HepG2 (cell line): ENCODE results near the gene COL8A1. TPM values are rescaled to one million over a fixed set of nuclear protein-coding genes. Genes with fewer than 3 reads are reported as not detected.

Experiments
- ATAC-seq: fragments of 200-7000 bp; cut with Tn5 transposase; 3 replicates; pipeline ENCODE4 v1.9.1; 2020; ENCODE audit warnings: mild to moderate bottlenecking, moderate library complexity
- BruUV-seq: library from RNA; stranded (reverse); fragments of 400-500 nt; replicated peaks from 2 replicates; lab custom pipeline; 2021; lab: Mats Ljungman, UMichigan
- CTCF ChIA-PET: fragments of 300-600 bp; formaldehyde crosslinking; extraction: SDS; loops from one replicate; lab custom pipeline; 2021; ENCODE audit warnings: low total read pairs, inconsistent platforms, low intra/inter-chr PET ratio; lab: Yijun Ruan, JAX
- POLR2A ChIA-PET: fragments of 350-600 bp; sonication (Branson Sonifier 250); formaldehyde crosslinking; loops from one replicate; lab custom pipeline; 2020; ENCODE audit warnings: antibody characterized with exemption, inconsistent platforms; lab: Yijun Ruan, JAX
- DNase-seq: peaks from one replicate; pipeline ENCODE4 v3.0.0-alpha.2; 2015; ENCODE audit warnings: low spot score
- FAIRE-seq: peaks from 3 replicates; lab custom pipeline; 2011; peaks lifted over from hg19 to GRCh38; lab: Jason Lieb, UNC
- H2AFZ ChIP-seq: one replicate; pipeline ENCODE4 v1.6.1; 2011; ENCODE audit warnings: low read length, inconsistent platforms
- H3K27ac ChIP-seq: fragments of 300-600 bp; 3 replicates; pipeline ENCODE4 v1.8.0; 2011; ENCODE audit warnings: mixed run types, mild to moderate bottlenecking, mixed read lengths, low read length, inconsistent platforms; ENCODE audit not compliant: insufficient read depth; ENCODE audit errors: extremely low read length
- H3K27me3 ChIP-seq, 2 experiments: fragments of 200-600 bp in 1 of 2; 2 replicates in 1 of 2; 3 replicates in 1 of 2; pipeline versions ENCODE4 v1.6.0 to v1.8.0; 2011; ENCODE audit warnings: low read length in 2 of 2, mild to moderate bottlenecking in 2 of 2, moderate library complexity in 2 of 2, inconsistent platforms in 1 of 2; ENCODE audit not compliant: insufficient read depth in 2 of 2, control insufficient read depth in 1 of 2
- H3K36me3 ChIP-seq, 2 experiments: fragments of 200-600 bp in 1 of 2; replicated peaks in 1 of 2; 2 replicates in 1 of 2; 3 replicates in 1 of 2; pipeline versions ENCODE4 v1.5.1 to v1.8.0; 2011; ENCODE audit warnings: low read length in 2 of 2, inconsistent platforms in 1 of 2; ENCODE audit not compliant: insufficient read depth in 2 of 2, control insufficient read depth in 1 of 2
- H3K4me1 ChIP-seq: 2 replicates; pipeline ENCODE4 v1.5.1; 2012; ENCODE audit warnings: low read length, inconsistent platforms; ENCODE audit not compliant: insufficient read depth
- H3K4me2 ChIP-seq: 2 replicates; pipeline ENCODE4 v1.6.0; 2011; ENCODE audit warnings: low read depth, low read length, inconsistent platforms
- H3K4me3 ChIP-seq, 3 experiments: fragments of 200-600 bp in 1 of 3; sonication (generic), shearing (Covaris generic) in 1 of 3; replicated peaks in 1 of 3; 2 replicates each; pipeline ENCODE4 v1.5.1; 2011 to 2016; ENCODE audit warnings: low read length in 3 of 3, inconsistent platforms in 2 of 3, low read depth in 2 of 3, mild to moderate bottlenecking in 2 of 3, control low read depth in 1 of 3, mixed read lengths in 1 of 3; ENCODE audit not compliant: insufficient read depth in 1 of 3
- H3K79me2 ChIP-seq: one replicate; pipeline ENCODE4 v1.6.1; 2011; ENCODE audit warnings: low read length, inconsistent platforms; ENCODE audit not compliant: insufficient read depth
- H3K9ac ChIP-seq: 2 replicates; pipeline ENCODE4 v1.6.0; 2011; ENCODE audit warnings: mild to moderate bottlenecking, low read depth, low read length, inconsistent platforms; ENCODE audit not compliant: insufficient read depth
- H3K9me3 ChIP-seq: 2 replicates; pipeline ENCODE4 v1.5.1; 2012; ENCODE audit warnings: mild to moderate bottlenecking, low read length
- H4K20me1 ChIP-seq: 2 replicates; pipeline ENCODE4 v1.6.0; 2011; ENCODE audit warnings: inconsistent platforms, mild to moderate bottlenecking, low read length, moderate library complexity; ENCODE audit not compliant: insufficient read depth
- BORCS8-MEF2B ChIP-seq: sonication (generic); formaldehyde crosslinking; IDR thresholded peaks from 2 replicates; pipeline ENCODE4 v1.8.0; 2022; ENCODE audit warnings: mild to moderate bottlenecking, missing genetic modification reagents
- NR1H2 ChIP-seq: sonication (generic); formaldehyde crosslinking; IDR thresholded peaks from 2 replicates; pipeline ENCODE4 v1.8.1; 2022; ENCODE audit warnings: low read depth, missing genetic modification reagents, borderline replicate concordance
- PHB2 ChIP-seq: fragments of 450-650 bp; IDR thresholded peaks from 2 replicates; pipeline ENCODE4 v1.6.1; 2018; ENCODE audit not compliant: partially characterized antibody
- REXO4 ChIP-seq: sonication (generic); formaldehyde crosslinking; IDR thresholded peaks from 2 replicates; pipeline ENCODE4 v1.8.0; 2022; ENCODE audit warnings: missing genetic modification reagents, mild to moderate bottlenecking, borderline replicate concordance
- SKI ChIP-seq: fragments of 450-650 bp; IDR thresholded peaks from one replicate; pipeline ENCODE4 v1.6.1; 2018; ENCODE audit warnings: mild to moderate bottlenecking; ENCODE audit not compliant: partially characterized antibody
- SOX13 ChIP-seq, 3 experiments: fragments of 450-650 bp in 1 of 3; sonication (generic) in 1 of 3; formaldehyde crosslinking in 1 of 3; IDR thresholded peaks in 2 of 3; conservative IDR thresholded peaks in 1 of 3; 2 replicates each; pipeline versions ENCODE4 v1.5.0 to v1.6.1; 2016 to 2020; ENCODE audit warnings: antibody characterized with exemption in 1 of 3, mild to moderate bottlenecking in 1 of 3, missing compliant biosample characterization in 1 of 3, missing genetic modification reagents in 1 of 3, moderate library complexity in 1 of 3
- TCF7 ChIP-seq: sonication (generic); IDR thresholded peaks from 2 replicates; pipeline ENCODE4 v1.6.1; 2016; ENCODE audit warnings: antibody characterized with exemption, low read depth
- THYN1 ChIP-seq: sonication (generic); formaldehyde crosslinking; IDR thresholded peaks from 2 replicates; pipeline ENCODE4 v1.8.1; 2023; ENCODE audit warnings: low read depth, mild to moderate bottlenecking, moderate library complexity, missing genetic modification reagents, borderline replicate concordance
- UBTF ChIP-seq: sonication (generic); formaldehyde crosslinking; IDR thresholded peaks from 2 replicates; pipeline ENCODE4 v1.4.0; 2020; ENCODE audit warnings: mild to moderate bottlenecking, missing genetic modification reagents
- USF2 ChIP-seq, 2 experiments: sonication (generic) in 1 of 2; formaldehyde crosslinking in 1 of 2; IDR thresholded peaks; 2 replicates each; pipeline versions ENCODE4 v1.5.1 to v1.6.1; 2011 to 2020; ENCODE audit warnings: borderline replicate concordance in 1 of 2, low read depth in 1 of 2, low read length in 1 of 2, mild to moderate bottlenecking in 1 of 2, missing genetic modification reagents in 1 of 2, moderate library complexity in 1 of 2
- ZBTB7A ChIP-seq: sonication (generic); formaldehyde crosslinking; IDR thresholded peaks from 2 replicates; pipeline ENCODE4 v1.8.0; 2022; ENCODE audit warnings: mild to moderate bottlenecking, missing genetic modification reagents
- ZFP37 ChIP-seq: sonication (generic); formaldehyde crosslinking; IDR thresholded peaks from 2 replicates; pipeline ENCODE4 v1.4.0; 2020; ENCODE audit warnings: missing genetic modification reagents, borderline replicate concordance
- ZFP62 ChIP-seq: sonication (generic); formaldehyde crosslinking; IDR thresholded peaks from 2 replicates; pipeline ENCODE4 v1.4.0; 2020; ENCODE audit warnings: missing genetic modification reagents
- ZNF337 ChIP-seq: sonication (generic); formaldehyde crosslinking; IDR thresholded peaks from 2 replicates; pipeline ENCODE4 v1.5.1; 2020; ENCODE audit warnings: missing genetic modification reagents, low read depth, mild to moderate bottlenecking, borderline replicate concordance
- ZNF33B ChIP-seq: sonication (generic); formaldehyde crosslinking; IDR thresholded peaks from 2 replicates; pipeline ENCODE4 v1.5.1; 2020; ENCODE audit warnings: mild to moderate bottlenecking, missing genetic modification reagents
- ZNF790 ChIP-seq: sonication (generic); formaldehyde crosslinking; IDR thresholded peaks from 2 replicates; pipeline ENCODE4 v1.8.0; 2022; ENCODE audit warnings: missing genetic modification reagents, mild to moderate bottlenecking, borderline replicate concordance
- ZSCAN30 ChIP-seq: sonication (generic); formaldehyde crosslinking; IDR thresholded peaks from 2 replicates; pipeline ENCODE4 v1.5.0; 2020; ENCODE audit warnings: mild to moderate bottlenecking, missing genetic modification reagents
- WGBS: methylation state at CpG from one replicate; pipeline ENCODE4 v1.1.6; 2017; ENCODE audit warnings: low lambda C conversion rate; 5-methylcytosine and 5-hydroxymethylcytosine counted together
- in situ Hi-C: cut with HindIII; loops from 2 replicates; pipeline ENCODE4 v1.10.0; 2017; ENCODE audit warnings: low pct_unique_long_range_greater_than_20kb; ENCODE audit not compliant: extremely low pct_ligation_motif_present
- intact Hi-C: fragments of 100-400 bp; cut with micrococcal nuclease; formaldehyde crosslinking; loops from one replicate; pipeline ENCODE4 v1.10.0; 2022; ENCODE audit not compliant: unreplicated experiment
- polyA plus RNA-seq, 8 experiments: library from polyadenylated mRNA; depleted of rRNA in 3 of 8; stranded (reverse) in 7 of 8; unstranded in 1 of 8; fragments of >200 nt; fragmentation: Illumina TruSeq in 4 of 8; extraction: Trizol in 4 of 8; gene quantifications; 2 replicates each; pipeline versions ENCODE4 v1.2.1 to v1.2.3, GENCODE V29; 2011 to 2016; ENCODE audit warnings: low read depth in 4 of 8, missing spikeins in 1 of 8, mixed read lengths in 1 of 8; ENCODE audit not compliant: insufficient read depth in 1 of 8
- total RNA-seq, 5 experiments: library from RNA; depleted of rRNA; stranded (reverse); fragments of >200 nt; fragmentation: Illumina TruSeq; extraction: Trizol; gene quantifications; 2 replicates each; pipeline ENCODE4 v1.2.3, GENCODE V29; 2016; ENCODE audit warnings: low read depth in 1 of 5
- TF ChIP-seq, protein P1 (sequence below): IDR thresholded peaks from 2 replicates; pipeline ENCODE4 v1.6.1; 2012; ENCODE audit warnings: inconsistent platforms

The COL8A1 gene
- total and polyA plus RNA-seq, 2 of the 13 experiments (the other 11 are each of a cell fraction or from before 2014, with no cell fraction given), result not detected

GRCh38 chr3:99714146-99714545, 75.8 kb downstream of the COL8A1 start:
- FAIRE-seq, result no peak
- H3K4me2 ChIP-seq, result no peak overlapping the region
- H3K36me3 ChIP-seq, result no peaks in the 10 kb centered on the region
- no peaks in the 10 kb centered on the region for H3K9me3 ChIP-seq
- H3K27ac ChIP-seq, result no peak overlapping the region
- no peaks in the 10 kb centered on the region for H3K4me1 ChIP-seq
- 0% methylated on average over 1 of the region's 1 CpG for WGBS
- H3K79me2 ChIP-seq, result no peaks in the 10 kb centered on the region
- no peaks in the 10 kb centered on the region for H3K27me3 ChIP-seq
- H2AFZ ChIP-seq, result no peak overlapping the region
- in situ Hi-C loops (no loop called here), intact Hi-C loops (no loop called here)
- no TSS peak for BruUV-seq
- H4K20me1 ChIP-seq, result no peaks in the 10 kb centered on the region
- DNase-seq, result no peak
- H3K9ac ChIP-seq, result no peak overlapping the region
- no peak overlapping the region for H3K4me3 ChIP-seq
- CTCF ChIA-PET, result no interaction called here
- POLR2A ChIA-PET, result no interaction called here
- no peak for ATAC-seq
- TF ChIP-seq ZNF337 (CRISPR knock-in tag) (no peak), ZBTB7A (no peak), BORCS8-MEF2B (CRISPR knock-in tag) (no peak), REXO4 (CRISPR knock-in tag) (no peak), ZNF790 (CRISPR knock-in tag) (no peak), SOX13 (IDR thresholded peaks at IDR 0.05) (no peak), SOX13 (CRISPR knock-in tag; conservative IDR thresholded peaks at IDR 0.05 in 1 of 2, IDR thresholded peaks at IDR 0.05 in 1 of 2) (no peak), ZSCAN30 (CRISPR knock-in tag) (no peak), ZNF33B (CRISPR knock-in tag) (no peak), TCF7 (no peak), NR1H2 (CRISPR knock-in tag) (no peak), THYN1 (CRISPR knock-in tag) (no peak), UBTF (CRISPR knock-in tag) (no peak), ZFP37 (no peak), SKI (no peak), ZFP62 (CRISPR knock-in tag) (no peak), PHB2 (no peak), USF2 (IDR thresholded peaks at IDR 0.05; ENCODE audit: low read depth, low read length) (no peak), USF2 (CRISPR knock-in tag; IDR thresholded peaks at IDR 0.05; ENCODE audit: borderline replicate concordance) (no peak)
- TF ChIP-seq, protein P1, sequence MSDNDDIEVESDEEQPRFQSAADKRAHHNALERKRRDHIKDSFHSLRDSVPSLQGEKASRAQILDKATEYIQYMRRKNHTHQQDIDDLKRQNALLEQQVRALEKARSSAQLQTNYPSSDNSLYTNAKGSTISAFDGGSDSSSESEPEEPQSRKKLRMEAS, result no peak
